ENCODE data around the gene TBC1D22A. TPM values are rescaled to one million over a fixed set of nuclear protein-coding genes. Genes with fewer than 3 reads are reported as not detected.

The TBC1D22A gene
- total RNA-seq, 1 donor from 2014 or later = 18.9 TPM

DNA sequence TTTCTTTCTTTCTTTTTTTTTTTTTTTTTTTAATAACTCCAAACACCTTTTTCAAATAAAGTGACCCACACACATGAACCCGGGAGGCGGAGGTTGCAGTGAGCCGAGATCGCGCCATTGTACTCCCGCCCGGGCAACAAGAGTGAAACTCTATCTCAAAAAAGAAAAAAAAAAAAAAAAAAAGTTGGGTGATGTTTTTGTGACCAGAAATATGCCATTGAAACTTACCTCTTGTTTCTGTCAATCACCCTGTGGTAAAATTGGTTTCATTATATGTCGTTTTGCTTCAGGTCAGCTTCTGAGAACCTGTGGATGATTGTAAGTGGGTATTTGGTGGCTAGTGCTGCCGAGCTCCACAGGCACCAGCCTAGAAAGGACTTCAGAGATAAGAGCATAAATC, 238.8 kb downstream of the TBC1D22A start:
- H3K4me3 Mint-ChIP-seq (ENCODE audit: unreplicated experiment) = no peak overlapping the region
- peaks cover 11% of the 10 kb centered on the region for H3K36me3 Mint-ChIP-seq (ENCODE audit: low read depth)
- no peaks in the 10 kb centered on the region for H3K9me3 Mint-ChIP-seq (ENCODE audit: low read depth)
- no peak for TF ChIP-seq CTCF (IDR thresholded peaks at IDR 0.05)
- DNase-seq (ENCODE audit: low spot score) = no peak
- H3K4me1 Mint-ChIP-seq (ENCODE audit: low read depth) = peaks cover 10% of the 10 kb centered on the region
- H3K27me3 Mint-ChIP-seq (ENCODE audit: low read depth) = no peaks in the 10 kb centered on the region
- no peak overlapping the region for H3K27ac Mint-ChIP-seq (ENCODE audit: unreplicated experiment)

- Mint-ChIP-seq H3K36me3 (ENCODE audit: low read depth) (peaks cover 9% of the 10 kb centered on the region), H3K4me3 (ENCODE audit: unreplicated experiment) (no peak overlapping the region), H3K27ac (ENCODE audit: unreplicated experiment) (no peak overlapping the region), H3K27me3 (ENCODE audit: low read depth) (no peaks in the 10 kb centered on the region), H3K4me1 (ENCODE audit: low read depth) (peaks cover 10% of the 10 kb centered on the region), H3K9me3 (ENCODE audit: low read depth) (no peaks in the 10 kb centered on the region)
- DNase-seq (ENCODE audit: low spot score) = no peak
- TF ChIP-seq CTCF (IDR thresholded peaks at IDR 0.05) = no peak
These were observed 240.2 kb downstream of the TBC1D22A start for GRCh38 chr22:47002692-47003091.

GRCh38 chr22:47005506-47006408, 243.3 kb downstream of the TBC1D22A start:
- Mint-ChIP-seq H3K4me1 (ENCODE audit: low read depth) (peaks cover 2% of the 10 kb centered on the region), H3K27ac (ENCODE audit: unreplicated experiment) (no peak overlapping the region), H3K4me3 (ENCODE audit: unreplicated experiment) (no peak overlapping the region), H3K9me3 (ENCODE audit: low read depth) (no peaks in the 10 kb centered on the region), H3K36me3 (ENCODE audit: low read depth) (no peaks in the 10 kb centered on the region), H3K27me3 (ENCODE audit: low read depth) (no peaks in the 10 kb centered on the region)
- DNase-seq (ENCODE audit: low spot score) = no peak
- no peak for TF ChIP-seq CTCF (IDR thresholded peaks at IDR 0.05)

GRCh38 chr22:47006433-47006832, 244.0 kb downstream of the TBC1D22A start:
- Mint-ChIP-seq H3K4me3 (ENCODE audit: unreplicated experiment) (no peak overlapping the region), H3K27ac (ENCODE audit: unreplicated experiment) (no peak overlapping the region), H3K27me3 (ENCODE audit: low read depth) (no peaks in the 10 kb centered on the region), H3K9me3 (ENCODE audit: low read depth) (no peaks in the 10 kb centered on the region), H3K4me1 (ENCODE audit: low read depth) (no peaks in the 10 kb centered on the region), H3K36me3 (ENCODE audit: low read depth) (no peaks in the 10 kb centered on the region)
- no peak for DNase-seq (ENCODE audit: low spot score)
- no peak for TF ChIP-seq CTCF (IDR thresholded peaks at IDR 0.05)

DNA sequence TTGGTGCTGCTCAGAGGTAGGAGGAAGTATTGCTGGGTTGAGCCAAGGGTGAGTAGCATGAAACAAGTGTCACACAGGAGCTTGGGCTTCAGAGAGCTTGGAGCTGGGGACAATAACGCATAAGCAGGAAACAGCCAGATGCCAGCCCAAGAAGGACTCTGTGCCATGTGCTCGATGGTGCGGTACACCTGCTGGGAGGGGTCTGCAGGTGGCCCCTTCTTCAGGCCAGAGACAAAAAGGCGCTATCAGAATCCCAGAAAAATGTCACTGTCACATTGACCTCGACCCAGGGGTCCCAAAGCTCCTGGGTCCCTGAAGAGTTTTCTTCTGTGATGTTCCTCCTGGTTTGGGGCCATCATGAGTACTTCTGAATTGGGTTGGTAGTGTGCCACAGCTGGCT, 244.4 kb downstream of the TBC1D22A start:
- DNase-seq (ENCODE audit: low spot score) = no peak
- no peaks in the 10 kb centered on the region for H3K9me3 Mint-ChIP-seq (ENCODE audit: low read depth)
- H3K4me3 Mint-ChIP-seq (ENCODE audit: unreplicated experiment) = no peak overlapping the region
- H3K4me1 Mint-ChIP-seq (ENCODE audit: low read depth) = no peaks in the 10 kb centered on the region
- no peaks in the 10 kb centered on the region for H3K27me3 Mint-ChIP-seq (ENCODE audit: low read depth)
- TF ChIP-seq CTCF (IDR thresholded peaks at IDR 0.05) = no peak
- no peaks in the 10 kb centered on the region for H3K36me3 Mint-ChIP-seq (ENCODE audit: low read depth)
- H3K27ac Mint-ChIP-seq (ENCODE audit: unreplicated experiment) = no peak overlapping the region
